Liver (tissue), 9 donors: ENCODE measurements around the gene IL22RA1. TPM values are rescaled to one million over a fixed set of nuclear protein-coding genes. Genes with fewer than 3 reads are reported as not detected.

ENCODE experiments used
- DNase-seq: peaks from one replicate; pipeline ENCODE4 v3.0.0-alpha.2; 2017; ENCODE audit warnings: low spot score
- H3K27ac ChIP-seq, 2 donors: one replicate each; pipeline ENCODE4 v1.7.0; 2013; ENCODE audit warnings: inconsistent platforms in 2 of 2, low read length in 2 of 2, control low read depth in 1 of 2, low read depth in 1 of 2, mild to moderate bottlenecking in 1 of 2
- H3K27me3 ChIP-seq, 4 donors: one replicate each; pipeline versions ENCODE4 v1.6.1 to v1.7.0; 2013; ENCODE audit warnings: low read length in 3 of 4, inconsistent platforms in 1 of 4, mild to moderate bottlenecking in 1 of 4, moderate library complexity in 1 of 4; ENCODE audit not compliant: control insufficient read depth in 4 of 4, insufficient read depth in 4 of 4
- H3K36me3 ChIP-seq, 4 donors: one replicate each; pipeline versions ENCODE4 v1.6.1 to v1.7.0; 2013; ENCODE audit warnings: low read length in 3 of 4, mild to moderate bottlenecking in 3 of 4, low read depth in 1 of 4, moderate library complexity in 1 of 4; ENCODE audit not compliant: control insufficient read depth in 4 of 4, insufficient read depth in 3 of 4
- H3K4me1 ChIP-seq, 4 donors: one replicate each; pipeline versions ENCODE4 v1.6.1 to v1.7.0; 2013; ENCODE audit warnings: low read length in 3 of 4, mild to moderate bottlenecking in 3 of 4, moderate library complexity in 1 of 4; ENCODE audit not compliant: control insufficient read depth in 4 of 4, insufficient read depth in 4 of 4
- H3K4me3 ChIP-seq, 3 donors: one replicate each; pipeline versions ENCODE4 v1.6.1 to v1.7.0; 2013; ENCODE audit warnings: low read length in 3 of 3, control low read depth in 1 of 3, low read depth in 1 of 3, mild to moderate bottlenecking in 1 of 3
- H3K9ac ChIP-seq, 2 donors: one replicate each; pipeline ENCODE4 v1.7.0; 2013; ENCODE audit warnings: low read length in 2 of 2, mild to moderate bottlenecking in 2 of 2, moderate library complexity in 2 of 2, control low read depth in 1 of 2, low read depth in 1 of 2
- H3K9me3 ChIP-seq, 4 donors: one replicate each; pipeline versions ENCODE4 v1.6.1 to v1.7.0; 2013; ENCODE audit warnings: low read length in 3 of 4; ENCODE audit not compliant: control insufficient read depth in 4 of 4
- CTCF ChIP-seq: fragments of 150-350 bp; IDR thresholded peaks from 2 replicates; pipeline ENCODE4 v1.5.1; 2017; ENCODE audit warnings: improper control_type of control experiment, low read depth, low read length; ENCODE audit not compliant: missing input control
- EGR1 ChIP-seq, 2 donors: IDR thresholded peaks; 2 replicates each; pipeline ENCODE4 v1.6.1; 2016 to 2018; ENCODE audit warnings: antibody characterized with exemption in 2 of 2, low read depth in 2 of 2
- FOXA1 ChIP-seq: IDR thresholded peaks from 2 replicates; pipeline ENCODE4 v1.6.1; 2016; ENCODE audit warnings: antibody characterized with exemption
- FOXA2 ChIP-seq: IDR thresholded peaks from 2 replicates; pipeline ENCODE4 v1.6.1; 2016; ENCODE audit warnings: antibody characterized with exemption
- GABPA ChIP-seq, 2 donors: IDR thresholded peaks in 1 of 2; conservative IDR thresholded peaks in 1 of 2; 2 replicates each; pipeline ENCODE4 v1.6.1; 2016; ENCODE audit warnings: antibody characterized with exemption in 2 of 2, mild to moderate bottlenecking in 1 of 2, moderate library complexity in 1 of 2
- HNF4A ChIP-seq, 2 donors: conservative IDR thresholded peaks; 2 replicates each; pipeline ENCODE4 v1.6.1; 2016; ENCODE audit warnings: antibody characterized with exemption in 2 of 2, mild to moderate bottlenecking in 2 of 2
- HNF4G ChIP-seq: IDR thresholded peaks from 2 replicates; pipeline ENCODE4 v1.6.1; 2016; ENCODE audit warnings: antibody characterized with exemption
- JUND ChIP-seq, 2 donors: IDR thresholded peaks; 2 replicates each; pipeline ENCODE4 v1.6.1; 2016; ENCODE audit warnings: antibody characterized with exemption in 2 of 2
- MAX ChIP-seq: IDR thresholded peaks from 2 replicates; pipeline ENCODE4 v1.6.1; 2016; ENCODE audit warnings: antibody characterized with exemption
- NR2F2 ChIP-seq: IDR thresholded peaks from 2 replicates; pipeline ENCODE4 v1.6.1; 2016; ENCODE audit warnings: antibody characterized with exemption
- RAD21 ChIP-seq, 2 donors: IDR thresholded peaks; 2 replicates each; pipeline ENCODE4 v1.6.1; 2016; ENCODE audit warnings: antibody characterized with exemption in 2 of 2, mild to moderate bottlenecking in 2 of 2
- REST ChIP-seq: IDR thresholded peaks from 2 replicates; pipeline ENCODE4 v1.6.1; 2016; ENCODE audit warnings: antibody characterized with exemption, mild to moderate bottlenecking
- RXRA ChIP-seq, 2 donors: IDR thresholded peaks; 2 replicates each; pipeline ENCODE4 v1.6.1; 2017 to 2018; ENCODE audit warnings: antibody characterized with exemption in 2 of 2, mild to moderate bottlenecking in 1 of 2
- SP1 ChIP-seq: IDR thresholded peaks from 2 replicates; pipeline ENCODE4 v1.6.1; 2018; ENCODE audit warnings: antibody characterized with exemption, mild to moderate bottlenecking
- TAF1 ChIP-seq: conservative IDR thresholded peaks from 2 replicates; pipeline ENCODE4 v1.6.1; 2016; ENCODE audit warnings: antibody characterized with exemption, mild to moderate bottlenecking
- YY1 ChIP-seq: IDR thresholded peaks from 2 replicates; pipeline ENCODE4 v1.6.1; 2016; ENCODE audit warnings: antibody characterized with exemption, mild to moderate bottlenecking
- ZBTB33 ChIP-seq: IDR thresholded peaks from 2 replicates; pipeline ENCODE4 v1.6.1; 2016; ENCODE audit warnings: antibody characterized with exemption
- polyA plus RNA-seq, 2 donors: library from polyadenylated mRNA; stranded (reverse) in 1 of 2; unstranded in 1 of 2; fragments of 200-250 nt in 1 of 2; fragments of >200 nt in 1 of 2; fragmentation: Nextera tagmentation in 1 of 2; extraction: Ambion mirVana in 1 of 2; gene quantifications; one replicate each; pipeline versions ENCODE4 v1.2.1 to v1.2.3, GENCODE V29; 2013 to 2015
- total RNA-seq, 2 donors: library from RNA; depleted of rRNA; stranded (reverse); fragments of >200 nt; gene quantifications; one replicate each; pipeline ENCODE4 v1.2.3, GENCODE V29; 2014
- TF ChIP-seq, protein P1 (sequence below): IDR thresholded peaks from 2 replicates; pipeline ENCODE4 v1.6.1; 2016; ENCODE audit warnings: antibody characterized with exemption
- donor health status: healthy.
- donor health status: healthy.
- donor health status: healthy.
- donor health status: healthy.
- donor health status: healthy.

The IL22RA1 gene
- total and polyA plus RNA-seq, 4 donors: 2.1 to 4.5 (median 3.4) TPM

- Histone ChIP-seq H3K9me3 (no peaks in the 10 kb centered on the region), H3K4me1 (peaks cover 0 to 11% (median 7%) of the 10 kb centered on the region in 4 donors), H3K27me3 (no peaks in the 10 kb centered on the region), H3K36me3 (no peaks in the 10 kb centered on the region), H3K27ac (no peak overlapping the region), H3K9ac (no peak overlapping the region), H3K4me3 (no peak overlapping the region)
- no peak for DNase-seq
- TF ChIP-seq FOXA1 (no peak), GABPA (IDR thresholded peaks at IDR 0.05 in 1 of 2, conservative IDR thresholded peaks at IDR 0.05 in 1 of 2) (no peak), REST (no peak), EGR1 (IDR thresholded peaks at IDR 0.05; ENCODE audit: low read depth in 2 of 2) (no peak), TAF1 (no peak), MAX (no peak), SP1 (no peak), JUND (IDR thresholded peaks at IDR 0.05) (no peak), NR2F2 (no peak), FOXA2 (no peak), ZBTB33 (no peak), RXRA (IDR thresholded peaks at IDR 0.05) (no peak), RAD21 (IDR thresholded peaks at IDR 0.05) (no peak), CTCF (no peak), YY1 (no peak), HNF4G (no peak), HNF4A (conservative IDR thresholded peaks at IDR 0.05) (no peak)
- TF ChIP-seq, protein P1, sequence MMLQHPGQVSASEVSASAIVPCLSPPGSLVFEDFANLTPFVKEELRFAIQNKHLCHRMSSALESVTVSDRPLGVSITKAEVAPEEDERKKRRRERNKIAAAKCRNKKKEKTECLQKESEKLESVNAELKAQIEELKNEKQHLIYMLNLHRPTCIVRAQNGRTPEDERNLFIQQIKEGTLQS: no peak
Observed at GRCh38 chr1:24085007-24085406, 57.9 kb downstream of the IL22RA1 start.
